WTC11 (cell line): ENCODE measurements around the gene RBM19.

ENCODE experiments used
- JUN ChIP-seq: sonication (generic); formaldehyde crosslinking; IDR thresholded peaks from 2 replicates; pipeline ENCODE4 v1.8.0; 2023; ENCODE audit warnings: mild to moderate bottlenecking, missing genetic modification reagents
- MYBL2 ChIP-seq: sonication (generic); formaldehyde crosslinking; IDR thresholded peaks from 2 replicates; pipeline ENCODE4 v1.8.1; 2023; ENCODE audit warnings: mild to moderate bottlenecking, moderate library complexity, missing genetic modification reagents
- RELA ChIP-seq: sonication (generic); formaldehyde crosslinking; IDR thresholded peaks from 2 replicates; pipeline ENCODE4 v1.8.1; 2022; ENCODE audit warnings: missing genetic modification reagents, mild to moderate bottlenecking, borderline replicate concordance
- TCF7 ChIP-seq: sonication (generic); formaldehyde crosslinking; IDR thresholded peaks from 2 replicates; pipeline ENCODE4 v1.8.0; 2022; ENCODE audit warnings: mild to moderate bottlenecking, low read depth, missing genetic modification reagents, moderate library complexity
- TF ChIP-seq, protein P1 (sequence below): fragments of 200-600 bp; IDR thresholded peaks from 2 replicates; pipeline ENCODE4 v1.8.0; 2022; ENCODE audit warnings: antibody characterized with exemption
- TF ChIP-seq, protein P2 (sequence below): sonication (generic); formaldehyde crosslinking; IDR thresholded peaks from 2 replicates; pipeline ENCODE4 v1.8.1; 2022; ENCODE audit warnings: mild to moderate bottlenecking, moderate library complexity, missing genetic modification reagents
- TF ChIP-seq, protein P3 (sequence below): sonication (generic); formaldehyde crosslinking; IDR thresholded peaks from 2 replicates; pipeline ENCODE4 v1.8.1; 2023; ENCODE audit warnings: mild to moderate bottlenecking, moderate library complexity, missing genetic modification reagents

DNA sequence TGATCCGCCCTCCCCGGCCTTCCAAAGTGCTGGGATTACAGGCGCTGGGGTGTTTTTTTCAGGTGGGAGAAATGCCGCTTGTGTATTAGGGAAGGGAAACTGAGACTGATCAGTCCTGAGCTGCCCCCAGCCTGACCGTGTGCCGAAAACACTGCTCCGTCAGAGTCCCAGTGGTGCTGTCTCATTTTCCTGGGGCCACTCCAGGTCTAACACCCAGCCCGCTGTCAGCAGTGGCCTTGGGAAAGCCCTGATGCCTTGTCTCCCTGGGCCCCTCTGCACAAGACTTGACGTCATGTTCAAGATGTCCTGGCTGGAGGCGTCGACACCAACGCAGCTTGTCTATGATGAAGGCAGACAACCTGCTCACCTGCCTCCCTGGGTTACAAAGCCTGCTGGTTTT lies 165.9 kb downstream of the RBM19 start:
- TF ChIP-seq, protein P1, sequence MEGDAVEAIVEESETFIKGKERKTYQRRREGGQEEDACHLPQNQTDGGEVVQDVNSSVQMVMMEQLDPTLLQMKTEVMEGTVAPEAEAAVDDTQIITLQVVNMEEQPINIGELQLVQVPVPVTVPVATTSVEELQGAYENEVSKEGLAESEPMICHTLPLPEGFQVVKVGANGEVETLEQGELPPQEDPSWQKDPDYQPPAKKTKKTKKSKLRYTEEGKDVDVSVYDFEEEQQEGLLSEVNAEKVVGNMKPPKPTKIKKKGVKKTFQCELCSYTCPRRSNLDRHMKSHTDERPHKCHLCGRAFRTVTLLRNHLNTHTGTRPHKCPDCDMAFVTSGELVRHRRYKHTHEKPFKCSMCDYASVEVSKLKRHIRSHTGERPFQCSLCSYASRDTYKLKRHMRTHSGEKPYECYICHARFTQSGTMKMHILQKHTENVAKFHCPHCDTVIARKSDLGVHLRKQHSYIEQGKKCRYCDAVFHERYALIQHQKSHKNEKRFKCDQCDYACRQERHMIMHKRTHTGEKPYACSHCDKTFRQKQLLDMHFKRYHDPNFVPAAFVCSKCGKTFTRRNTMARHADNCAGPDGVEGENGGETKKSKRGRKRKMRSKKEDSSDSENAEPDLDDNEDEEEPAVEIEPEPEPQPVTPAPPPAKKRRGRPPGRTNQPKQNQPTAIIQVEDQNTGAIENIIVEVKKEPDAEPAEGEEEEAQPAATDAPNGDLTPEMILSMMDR = no peak
- TF ChIP-seq MYBL2 (CRISPR knock-in tag) = no peak
- TF ChIP-seq TCF7 (CRISPR knock-in tag) = no peak
- TF ChIP-seq, protein P2, sequence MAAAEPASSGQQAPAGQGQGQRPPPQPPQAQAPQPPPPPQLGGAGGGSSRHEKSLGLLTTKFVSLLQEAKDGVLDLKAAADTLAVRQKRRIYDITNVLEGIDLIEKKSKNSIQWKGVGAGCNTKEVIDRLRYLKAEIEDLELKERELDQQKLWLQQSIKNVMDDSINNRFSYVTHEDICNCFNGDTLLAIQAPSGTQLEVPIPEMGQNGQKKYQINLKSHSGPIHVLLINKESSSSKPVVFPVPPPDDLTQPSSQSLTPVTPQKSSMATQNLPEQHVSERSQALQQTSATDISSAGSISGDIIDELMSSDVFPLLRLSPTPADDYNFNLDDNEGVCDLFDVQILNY = no peak
- no peak for TF ChIP-seq RELA (CRISPR knock-in tag)
- TF ChIP-seq, protein P3, sequence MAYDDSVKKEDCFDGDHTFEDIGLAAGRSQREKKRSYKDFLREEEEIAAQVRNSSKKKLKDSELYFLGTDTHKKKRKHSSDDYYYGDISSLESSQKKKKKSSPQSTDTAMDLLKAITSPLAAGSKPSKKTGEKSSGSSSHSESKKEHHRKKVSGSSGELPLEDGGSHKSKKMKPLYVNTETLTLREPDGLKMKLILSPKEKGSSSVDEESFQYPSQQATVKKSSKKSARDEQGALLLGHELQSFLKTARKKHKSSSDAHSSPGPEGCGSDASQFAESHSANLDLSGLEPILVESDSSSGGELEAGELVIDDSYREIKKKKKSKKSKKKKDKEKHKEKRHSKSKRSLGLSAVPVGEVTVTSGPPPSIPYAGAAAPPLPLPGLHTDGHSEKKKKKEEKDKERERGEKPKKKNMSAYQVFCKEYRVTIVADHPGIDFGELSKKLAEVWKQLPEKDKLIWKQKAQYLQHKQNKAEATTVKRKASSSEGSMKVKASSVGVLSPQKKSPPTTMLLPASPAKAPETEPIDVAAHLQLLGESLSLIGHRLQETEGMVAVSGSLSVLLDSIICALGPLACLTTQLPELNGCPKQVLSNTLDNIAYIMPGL = no peak
- no peak for TF ChIP-seq JUN
